Bronchus fibroblast of lung (primary cell): ENCODE data around the gene NXPE4. TPM values are rescaled to one million over a fixed set of nuclear protein-coding genes. Genes with fewer than 3 reads are reported as not detected.

ENCODE experiments used
- total RNA-seq: library from RNA; depleted of rRNA; stranded (reverse); fragments of >200 nt; gene quantifications from 2 replicates; pipeline ENCODE4 v1.2.3, GENCODE V29; 2015

Gene NXPE4
- not detected in 2 replicates for total RNA-seq

GRCh38 chr11:114595571-114595970 lies at the start of gene NXPE4:
Gene NXPE4 (minus strand): TSS chr11:114595786. CDS start chr11:114594759, 1,027 bp downstream.

GRCh38 chr11:114559425-114560310 lies 35.9 kb downstream of the NXPE4 start, which contains the start of gene NXPE1:
Gene NXPE1 (minus strand): TSS chr11:114559881. CDS start chr11:114551201, 8,680 bp downstream.

Other genes with a start within 250 kb of the NXPE4 start
- 4.0 and 5.5 TPM in 2 replicates for gene C11orf71, start 195.3 kb downstream of the NXPE4 start, total RNA-seq
- 25.7 and 27.2 TPM in 2 replicates for gene RBM7, start 195.1 kb downstream of the NXPE4 start, total RNA-seq
- gene REXO2, start 156.3 kb downstream of the NXPE4 start, total RNA-seq = 162 and 174 TPM in 2 replicates
- gene NXPE1, start 35.9 kb downstream of the NXPE4 start, total RNA-seq = not detected in 2 replicates
- gene NXPE2, start 82.7 kb upstream of the NXPE4 start, total RNA-seq = under 0.01 TPM in 1 of 2 replicates, not detected in the other